Suppressor macrophage treated with lipopolysaccharide for 4 hours (primary cell): ENCODE measurements around the gene HECA.
A peak's percentile ranks its signal among the peaks of the same experiment; 100 is the strongest.
"Not testable (repeated sequence)": the region's sequence is repeated elsewhere in the genome, so short reads cannot be mapped to it uniquely, and the experiment has no call there.

Experiments used
- DNase-seq: peaks from one replicate; pipeline ENCODE4 v3.0.0-alpha.2; 2020

HECA gene

DNA sequence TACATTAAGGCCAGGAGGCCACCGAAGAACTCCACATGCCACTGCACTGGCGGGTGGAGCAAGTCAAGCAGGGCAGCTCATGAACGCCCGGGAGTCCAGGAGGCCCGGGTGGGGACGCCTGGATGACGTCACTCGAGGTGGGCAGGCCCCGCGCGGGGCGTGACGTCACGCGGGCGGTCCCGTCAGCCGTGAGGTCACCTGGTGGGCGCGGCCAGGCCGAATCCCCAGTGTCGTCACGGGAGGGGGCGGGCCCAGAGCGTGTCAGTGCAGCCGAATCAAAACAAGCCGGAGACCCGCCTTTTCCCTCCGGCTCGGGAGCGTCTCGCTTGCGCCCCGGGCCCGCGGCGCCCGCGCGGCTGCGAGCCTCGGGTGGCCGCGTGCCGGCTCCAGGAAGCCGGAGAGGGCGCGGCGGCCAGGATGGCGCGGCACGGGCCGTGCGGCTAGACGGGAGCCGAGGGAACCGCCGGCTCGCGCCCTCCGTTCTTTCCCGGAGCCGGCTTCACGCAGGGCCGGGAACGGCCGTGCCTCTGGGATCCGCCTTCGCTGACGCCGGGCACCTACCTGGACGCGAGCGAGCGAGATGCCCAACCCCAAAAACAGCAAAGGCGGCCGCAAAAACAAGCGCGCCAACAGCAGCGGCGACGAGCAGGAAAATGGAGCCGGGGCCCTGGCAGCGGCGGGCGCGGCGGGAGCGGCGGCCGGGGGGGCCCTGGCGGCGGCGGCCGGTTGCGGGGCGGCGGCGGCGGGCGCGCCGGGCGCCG lies at the start of gene HECA:
Gene HECA, plus strand, starts transcription at position 264 of the 761 bp plus-strand sequence. Its CDS starts 317 bp downstream, at position 581.
- peak; percentile 97 for DNase-seq

DNA sequence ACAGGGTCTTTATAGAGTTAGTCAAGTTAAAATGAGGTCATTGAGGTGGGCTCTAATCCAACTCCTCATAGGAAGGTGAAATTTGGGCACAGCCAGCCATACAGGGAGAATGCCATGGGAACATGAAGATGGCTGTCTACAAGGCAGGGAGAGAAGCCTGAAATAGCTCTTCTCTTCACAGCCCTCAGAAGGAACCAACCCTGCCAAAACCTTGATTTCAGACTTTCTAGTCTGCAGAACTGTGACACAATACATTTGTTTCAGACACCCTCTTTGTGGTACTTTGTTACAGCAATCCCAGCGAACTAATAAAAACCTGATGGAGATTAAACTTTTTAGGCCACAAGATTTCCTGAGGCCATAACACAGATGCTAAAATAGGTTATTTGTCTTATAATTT lies 43.1 kb upstream of the HECA start:
- DNase-seq = no peak

DNA sequence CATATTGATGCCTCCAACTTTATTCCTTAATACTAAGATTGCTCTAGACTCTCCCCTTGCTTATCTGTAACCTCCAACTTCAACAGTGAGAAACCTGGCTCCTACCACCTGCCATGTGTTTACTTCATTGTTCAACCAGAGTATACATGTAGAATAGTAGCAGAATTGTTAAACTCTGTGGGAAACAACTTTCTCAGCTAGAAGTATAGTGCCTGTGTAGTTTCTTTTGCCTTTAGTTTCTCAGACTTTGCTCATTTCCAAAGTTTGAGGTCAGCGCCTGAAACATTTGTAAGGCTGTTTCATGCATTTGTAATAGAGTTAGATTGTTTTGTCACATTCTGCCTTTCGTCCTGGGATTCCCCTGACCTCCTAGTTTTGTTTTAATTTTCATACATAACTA lies 34.9 kb upstream of the HECA start:
- no peak for DNase-seq

- no peak for DNase-seq
Observed at GRCh38 chr6:139107051-139107450, 27.8 kb upstream of the HECA start.

- DNase-seq = no peak
Observed at GRCh38 chr6:139108378-139108777, 26.5 kb upstream of the HECA start.

DNA sequence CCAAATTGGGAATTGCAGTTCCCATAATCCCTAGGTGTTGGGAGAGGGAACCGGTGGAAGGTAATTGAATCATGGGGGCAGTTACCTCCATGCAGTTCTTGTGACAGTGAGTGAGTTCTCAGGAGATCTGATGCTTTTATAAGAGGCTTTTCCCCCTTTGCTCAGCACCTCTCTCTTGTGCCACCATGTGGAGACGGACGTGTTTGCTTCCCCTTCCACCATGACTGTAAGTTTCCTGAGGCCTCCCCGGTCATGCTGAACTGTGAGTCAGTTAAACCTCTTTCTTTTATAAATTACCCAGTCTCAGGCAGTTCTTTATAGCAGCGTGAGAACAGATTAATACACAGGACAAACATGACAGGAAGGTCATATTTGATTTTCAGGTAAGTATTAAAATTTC lies 25.3 kb upstream of the HECA start:
- DNase-seq = no peak

DNA sequence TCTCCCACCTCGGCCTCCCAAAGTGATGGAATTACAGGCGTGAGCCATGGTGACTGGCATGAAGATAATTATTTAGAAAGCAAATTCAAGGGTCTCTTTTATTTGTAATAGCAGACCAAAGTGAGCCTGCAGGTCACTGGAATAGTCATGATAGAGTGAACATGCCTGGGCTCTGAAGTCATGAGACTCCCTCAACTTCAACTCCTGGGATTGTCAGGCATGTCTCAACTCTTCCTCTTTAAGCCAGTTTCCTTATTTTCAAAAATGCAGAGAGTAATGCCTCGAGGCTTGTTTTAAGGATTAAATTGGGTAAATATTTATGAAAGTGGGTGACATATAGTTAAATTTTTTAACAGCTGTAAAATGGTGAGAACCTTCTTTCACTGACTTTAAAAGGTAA lies 22.7 kb upstream of the HECA start:
- DNase-seq = peak; percentile 27

DNA sequence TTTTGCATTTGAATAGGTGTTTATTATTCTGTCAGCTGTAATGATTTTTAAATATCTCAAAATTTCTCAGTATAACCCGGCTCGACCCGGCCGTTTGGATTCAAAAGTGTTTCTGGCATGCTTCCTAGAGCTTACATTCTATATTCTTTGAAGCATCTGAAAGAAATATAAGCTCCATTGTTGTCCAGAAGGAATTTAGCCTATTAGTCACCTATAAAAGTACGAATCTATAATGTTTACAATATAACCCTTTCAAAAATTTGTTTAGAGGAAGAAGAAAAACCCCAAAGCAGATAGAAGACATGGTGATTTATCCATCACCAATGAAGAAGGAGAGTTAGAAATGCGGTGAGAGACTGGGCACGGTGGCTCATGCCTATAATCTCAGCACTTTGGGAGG lies 22.3 kb upstream of the HECA start:
- DNase-seq = no peak

DNA sequence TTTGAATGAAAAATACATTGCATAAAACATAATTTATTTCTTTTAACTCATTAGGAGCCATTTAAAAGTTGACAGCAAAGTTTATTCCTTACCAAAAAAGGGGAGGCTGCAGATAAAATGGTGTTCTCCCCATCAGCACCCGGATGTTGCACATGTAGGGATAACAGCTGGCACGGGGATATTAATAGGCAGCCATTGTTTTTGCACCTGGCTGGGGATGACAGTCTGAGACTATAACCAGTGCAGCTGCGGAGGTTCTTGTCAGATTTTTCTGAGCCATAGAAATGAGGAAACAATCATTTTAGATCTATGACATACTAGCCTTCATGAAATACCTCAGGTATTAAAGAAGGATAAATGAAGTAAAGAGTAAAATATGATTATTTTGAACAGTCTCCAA lies 20.1 kb upstream of the HECA start:
- DNase-seq = no peak

DNA sequence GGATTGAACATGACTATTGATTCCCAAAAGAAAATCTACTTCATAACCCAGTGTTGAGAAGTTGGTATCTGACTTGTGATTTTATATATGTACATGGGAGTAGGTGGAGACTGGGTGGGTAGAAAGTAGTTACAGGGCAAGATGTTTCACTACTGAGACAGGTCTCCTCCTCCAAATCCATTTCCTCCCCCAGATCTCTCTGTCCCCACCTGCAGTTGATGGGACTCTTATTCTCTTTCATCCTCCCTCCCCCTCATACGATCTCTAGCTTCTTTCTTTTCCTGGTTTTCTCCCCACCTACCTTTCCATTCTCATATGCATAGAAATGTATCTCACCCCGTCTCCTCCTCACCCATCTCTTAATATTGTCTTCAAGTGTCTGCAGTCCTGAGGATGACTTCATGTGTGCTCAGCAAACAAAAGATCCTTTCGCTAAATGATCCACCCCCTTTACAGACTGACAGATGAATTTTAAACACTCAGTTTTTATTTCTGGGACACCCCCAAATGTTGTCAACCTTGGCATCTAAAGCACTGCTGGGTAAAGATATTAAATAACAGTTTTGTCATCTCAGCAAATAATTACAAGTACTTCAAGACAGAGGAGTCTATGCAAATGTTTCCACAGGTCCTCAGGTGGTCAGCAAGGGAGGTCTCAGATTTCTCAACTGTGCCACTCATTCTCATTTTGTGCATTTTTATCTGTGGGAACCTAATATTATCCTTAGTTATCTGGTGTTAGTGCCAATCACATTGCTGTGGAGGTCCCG lies 18.7 kb upstream of the HECA start:
- no peak for DNase-seq

GRCh38 chr6:139117734-139118133 lies 17.1 kb upstream of the HECA start:
- DNase-seq = no peak

DNA sequence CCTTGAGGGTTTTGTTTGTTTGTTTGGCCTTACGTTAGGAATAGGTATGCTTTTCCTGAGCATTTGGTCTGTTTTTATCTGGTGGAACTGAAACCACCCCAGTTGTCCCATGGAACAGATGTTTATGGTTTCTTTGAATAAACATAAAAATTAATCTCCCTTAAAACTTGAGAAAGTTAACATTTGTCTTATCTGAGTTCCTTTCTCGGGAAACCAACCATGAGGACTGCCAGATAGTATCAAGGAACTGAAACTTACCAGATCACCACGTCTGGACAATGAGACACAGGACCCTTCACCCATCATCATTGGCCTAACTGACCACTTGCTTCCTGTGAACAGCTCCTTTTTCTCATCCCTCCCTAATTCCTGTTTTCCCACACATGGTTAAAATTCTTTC lies 15.3 kb upstream of the HECA start:
- DNase-seq = no peak

DNA sequence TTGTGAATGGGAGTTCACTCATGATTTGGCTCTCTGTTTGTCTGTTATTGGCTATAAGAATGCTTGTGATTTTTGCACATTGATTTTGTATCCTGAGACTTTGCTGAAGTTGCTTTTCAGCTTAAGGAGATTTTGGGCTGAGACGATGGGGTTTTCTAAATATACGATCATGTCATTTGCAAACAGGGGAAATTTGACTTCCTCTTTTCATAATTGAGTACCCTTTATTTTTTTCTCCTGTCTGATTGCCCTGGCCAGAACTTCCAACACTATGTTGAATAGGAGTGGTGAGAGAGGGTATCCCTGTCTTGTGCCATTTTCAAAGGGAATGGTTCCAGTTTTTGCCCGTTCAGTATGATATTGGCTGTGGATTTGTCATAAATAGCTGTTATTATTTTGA lies 12.1 kb upstream of the HECA start:
- not testable (repeated sequence) for DNase-seq

GRCh38 chr6:139124887-139125672 lies 9.8 kb upstream of the HECA start:
- DNase-seq = peak; percentile 70

- peak; percentile 89 for DNase-seq
Observed at GRCh38 chr6:139126255-139126654, 8.6 kb upstream of the HECA start.

DNA sequence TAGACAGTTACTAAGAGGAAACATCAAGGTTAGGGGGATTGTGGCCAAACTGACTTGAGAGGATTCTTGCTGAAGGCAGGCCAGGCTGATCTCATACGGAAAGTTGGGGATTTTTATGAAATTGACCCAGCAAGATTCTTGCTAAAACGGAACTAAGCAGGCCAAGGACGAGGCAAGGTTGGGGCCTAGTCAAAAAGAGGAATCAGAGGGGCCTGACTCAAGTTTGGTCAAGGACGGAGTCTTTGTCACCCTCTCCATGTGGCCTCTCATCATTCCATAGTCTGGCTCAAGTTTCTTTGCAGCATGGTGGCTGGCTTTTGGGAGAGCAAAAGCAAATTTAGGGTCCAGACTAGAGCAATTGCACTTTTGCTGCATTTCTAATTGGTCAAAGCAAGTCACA lies 7.9 kb upstream of the HECA start:
- DNase-seq = peak; percentile 64

DNA sequence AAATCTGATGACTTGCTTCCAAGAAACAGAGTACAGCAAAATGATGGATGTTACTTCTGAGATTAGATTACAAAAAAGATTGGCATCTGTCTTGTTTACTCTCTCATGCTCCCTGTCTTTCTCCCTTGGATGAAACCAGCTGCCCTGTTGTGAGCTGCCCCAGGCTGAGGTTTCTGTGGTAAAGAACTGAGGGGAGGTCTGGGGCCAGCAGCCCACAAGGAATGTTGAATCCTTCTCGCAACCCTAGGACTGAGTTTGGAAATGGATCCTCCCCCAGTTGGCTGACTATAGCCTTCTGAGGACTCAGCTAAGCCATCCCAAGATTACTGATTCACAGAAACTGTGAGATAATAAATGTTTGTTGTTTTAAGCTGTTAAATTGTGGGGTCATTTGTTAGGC lies 5.6 kb upstream of the HECA start:
- DNase-seq = no peak

DNA sequence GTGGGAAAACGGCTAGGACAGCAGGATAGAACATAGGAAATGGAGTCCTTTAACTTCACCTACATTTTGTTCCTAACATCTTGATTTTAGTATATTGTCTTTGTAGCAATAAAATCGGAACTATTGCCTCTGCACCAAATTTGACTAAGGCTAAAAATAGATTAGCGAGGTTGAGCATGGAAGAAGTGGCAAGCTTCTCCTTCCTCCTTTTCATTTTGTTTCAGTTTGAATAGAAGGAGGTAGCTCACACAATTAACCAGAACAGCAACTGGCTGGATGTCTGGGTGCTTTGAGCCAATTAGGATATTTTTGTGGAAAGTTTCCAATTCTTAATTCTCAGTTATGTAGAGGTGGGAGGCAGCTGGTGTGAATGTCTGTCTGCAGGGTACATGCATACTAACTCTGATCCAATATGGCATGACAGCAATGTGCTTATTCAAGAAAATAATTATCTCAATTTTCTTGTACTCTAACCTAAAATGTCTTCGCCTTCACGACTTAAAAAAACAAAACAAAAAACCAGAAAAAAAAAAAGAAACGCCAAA lies 3.1 kb upstream of the HECA start:
- DNase-seq = peak; percentile 62

DNA sequence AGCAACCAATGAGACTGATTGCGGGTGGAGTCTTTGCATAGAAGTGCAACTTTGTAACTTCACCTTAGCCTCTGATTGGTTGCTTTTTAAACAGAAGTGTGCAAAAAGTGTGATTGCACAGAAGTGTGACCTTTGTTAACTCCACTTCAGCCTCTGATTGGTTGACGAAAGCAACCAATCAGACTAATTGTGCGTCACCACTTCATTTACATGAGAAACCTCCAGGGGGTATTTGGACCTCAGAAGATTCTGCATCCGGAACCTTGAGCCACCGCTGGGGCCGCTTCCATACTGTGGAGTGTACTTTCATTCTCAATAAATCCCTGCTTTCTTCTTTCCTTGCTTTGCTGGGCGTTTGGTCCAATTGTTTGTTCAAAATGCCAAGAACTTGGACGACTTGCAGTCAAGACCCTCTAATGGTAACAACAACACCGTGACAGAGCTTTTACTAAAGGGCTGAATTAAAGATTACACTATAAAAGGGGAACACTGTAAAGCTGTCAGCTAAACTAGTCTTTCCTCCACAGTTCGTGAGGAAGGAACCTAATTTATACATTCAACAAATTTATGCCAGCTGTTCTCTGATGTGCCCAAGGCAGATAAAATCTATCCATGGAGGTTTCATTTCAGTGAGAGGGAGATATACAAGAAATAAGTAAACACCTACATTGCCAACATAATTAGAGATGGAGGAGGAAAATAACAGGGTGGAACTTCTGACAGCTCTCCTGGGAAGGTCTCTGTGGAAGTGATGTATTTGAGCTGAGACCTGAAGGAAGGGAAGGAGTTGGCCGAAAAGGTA lies 1.4 kb upstream of the HECA start:
- DNase-seq = no peak

- no peak for DNase-seq
Observed at GRCh38 chr6:139134064-139134395, 850 bp upstream of the HECA start.

- DNase-seq = peak; percentile 74
Observed at GRCh38 chr6:139135578-139136545, 982 bp downstream of the HECA start.
